AG10803 (cell line): ENCODE results near the gene CEP55.

ENCODE experiments used
- DNase-seq: peaks from one replicate; pipeline ENCODE4 v3.0.0; 2010; ENCODE audit warnings: low read depth
- H3K4me3 ChIP-seq: 2 replicates; pipeline ENCODE4 v1.5.1; 2011; ENCODE audit warnings: mild to moderate bottlenecking, low read length, control low read depth
- CTCF ChIP-seq: conservative IDR thresholded peaks from 2 replicates; pipeline ENCODE4 v1.5.1; 2011; ENCODE audit warnings: mild to moderate bottlenecking, low read length, control low read depth, inconsistent platforms

Gene CEP55

GRCh38 chr10:93553482-93554315, 57.3 kb downstream of the CEP55 start:
- TF ChIP-seq CTCF: no peak
- no peak overlapping the region for H3K4me3 ChIP-seq
- DNase-seq: peak; percentile 6

GRCh38 chr10:93554316-93554663, 57.9 kb downstream of the CEP55 start:
- no peak for TF ChIP-seq CTCF
- no peak overlapping the region for H3K4me3 ChIP-seq
- no peak for DNase-seq

GRCh38 chr10:93554760-93555432, 58.5 kb downstream of the CEP55 start:
- H3K4me3 ChIP-seq: no peak overlapping the region
- DNase-seq: peak; percentile 45

GRCh38 chr10:93559490-93559889, 63.1 kb downstream of the CEP55 start:
- DNase-seq: no peak
- H3K4me3 ChIP-seq: no peak overlapping the region
- TF ChIP-seq CTCF: no peak

More at GRCh38 chr10:93554760-93555432, 58.5 kb downstream of the CEP55 start:
- peak; percentile 74 for TF ChIP-seq CTCF

GRCh38 chr10:93560541-93560940, 64.1 kb downstream of the CEP55 start:
- H3K4me3 ChIP-seq: no peak overlapping the region
- no peak for TF ChIP-seq CTCF
- DNase-seq: no peak

GRCh38 chr10:93565446-93565845, 69.0 kb downstream of the CEP55 start:
- DNase-seq: no peak
- no peak for TF ChIP-seq CTCF
- H3K4me3 ChIP-seq: no peak overlapping the region
